Peyer's patch (tissue), 4 donors: ENCODE data around the gene MT1B.

ENCODE experiments used
- POLR2A ChIP-seq, 2 donors: fragments of 450-650 bp; IDR thresholded peaks; one replicate each; pipeline ENCODE4 v1.5.1; 2017; ENCODE audit warnings: antibody characterized with exemption in 2 of 2, mild to moderate bottlenecking in 2 of 2, moderate library complexity in 2 of 2
- TF ChIP-seq, protein P1 (sequence below), 6 experiments: fragments of 450-650 bp in 4 of 6; fragments of 200-600 bp in 2 of 6; sonication (generic) in 1 of 6; IDR thresholded peaks; one replicate each; pipeline ENCODE4 v1.5.1; 2017 to 2019; ENCODE audit warnings: antibody characterized with exemption in 6 of 6, mild to moderate bottlenecking in 3 of 6, moderate library complexity in 1 of 6

- TF ChIP-seq, protein P1, sequence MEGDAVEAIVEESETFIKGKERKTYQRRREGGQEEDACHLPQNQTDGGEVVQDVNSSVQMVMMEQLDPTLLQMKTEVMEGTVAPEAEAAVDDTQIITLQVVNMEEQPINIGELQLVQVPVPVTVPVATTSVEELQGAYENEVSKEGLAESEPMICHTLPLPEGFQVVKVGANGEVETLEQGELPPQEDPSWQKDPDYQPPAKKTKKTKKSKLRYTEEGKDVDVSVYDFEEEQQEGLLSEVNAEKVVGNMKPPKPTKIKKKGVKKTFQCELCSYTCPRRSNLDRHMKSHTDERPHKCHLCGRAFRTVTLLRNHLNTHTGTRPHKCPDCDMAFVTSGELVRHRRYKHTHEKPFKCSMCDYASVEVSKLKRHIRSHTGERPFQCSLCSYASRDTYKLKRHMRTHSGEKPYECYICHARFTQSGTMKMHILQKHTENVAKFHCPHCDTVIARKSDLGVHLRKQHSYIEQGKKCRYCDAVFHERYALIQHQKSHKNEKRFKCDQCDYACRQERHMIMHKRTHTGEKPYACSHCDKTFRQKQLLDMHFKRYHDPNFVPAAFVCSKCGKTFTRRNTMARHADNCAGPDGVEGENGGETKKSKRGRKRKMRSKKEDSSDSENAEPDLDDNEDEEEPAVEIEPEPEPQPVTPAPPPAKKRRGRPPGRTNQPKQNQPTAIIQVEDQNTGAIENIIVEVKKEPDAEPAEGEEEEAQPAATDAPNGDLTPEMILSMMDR (IDR thresholded peaks at IDR 0.05) = no peak
- TF ChIP-seq POLR2A (IDR thresholded peaks at IDR 0.05) = no peak
These were observed 20.5 kb upstream of the MT1B start for GRCh38 chr16:56631197-56631596.
